ENCODE data around the gene ZNF213. TPM values are rescaled to one million over a fixed set of nuclear protein-coding genes. Genes with fewer than 3 reads are reported as not detected.

ZNF213 gene
- total RNA-seq, 1 experiment from 2014 or later: 12.3 TPM

DNA sequence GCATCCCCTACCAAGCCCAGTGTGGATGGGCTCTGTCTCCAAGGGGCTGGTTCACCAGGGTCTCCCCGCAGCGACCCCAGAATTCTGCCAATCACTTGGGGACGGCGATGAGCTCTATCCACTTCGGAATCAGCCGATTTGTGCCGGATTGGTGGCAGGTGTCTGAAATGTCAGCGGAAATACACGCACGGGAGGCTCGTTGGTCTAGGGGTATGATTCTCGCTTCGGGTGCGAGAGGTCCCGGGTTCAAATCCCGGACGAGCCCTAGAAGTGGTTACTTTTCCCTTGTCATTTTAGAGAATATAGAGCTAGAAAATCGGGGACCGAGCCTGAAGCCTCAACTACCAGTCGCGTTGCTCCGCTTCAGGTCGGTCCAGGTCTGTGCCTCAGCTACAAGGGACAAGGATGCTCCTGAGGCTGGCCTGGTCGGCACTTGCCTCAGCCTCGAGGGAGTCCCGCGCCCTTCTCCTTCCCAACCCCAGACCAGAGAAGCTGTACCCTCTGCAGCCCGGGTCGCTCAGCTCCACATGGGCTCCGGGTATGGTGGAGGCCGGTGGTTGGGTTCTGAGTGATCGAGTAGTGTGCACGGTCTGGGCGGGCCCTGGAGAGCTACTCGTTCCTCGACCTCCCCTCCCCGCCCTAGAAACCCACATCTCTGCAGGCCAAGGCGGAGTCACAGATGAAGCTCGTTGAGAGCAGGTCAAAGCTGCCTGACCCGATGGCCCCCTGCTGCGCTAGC, 37.2 kb downstream of the ZNF213 start:
- Histone ChIP-seq H3K4me3 (ENCODE audit: low read depth in 2 of 2, low read length in 2 of 2) (peak overlapping the region; percentile 35 to 53), H3K9me3 (ENCODE audit: control insufficient read depth, insufficient read depth, low read depth, low read length) (no peaks in the 10 kb centered on the region), H3K27ac (ENCODE audit: low read length) (peak overlapping the region; percentile 53; the same call in 1 of the 2 replicates), H3K36me3 (ENCODE audit: control insufficient read depth, insufficient read depth, low read length) (no peaks in the 10 kb centered on the region), H3K4me1 (ENCODE audit: control insufficient read depth, insufficient read depth, low read length) (peaks cover 25% of the 10 kb centered on the region), H3K27me3 (ENCODE audit: control insufficient read depth, insufficient read depth, low read length) (no peaks in the 10 kb centered on the region)
- ChIA-PET CTCF (interaction anchor here (0.7 to 1.4 kb wide), 6 partner anchors 9 to 114 kb away, joined by 3 to 8 read pairs (median 4); no protein-coding TSS in a partner anchor), POLR2A (interaction anchor here (0.6 to 1.2 kb wide), 2 partner anchors 13 to 37 kb away, joined by 5 to 9 read pairs; partner anchors contain the start of gene ZNF213)
- ATAC-seq: peak; percentile 88
- in situ Hi-C loops (cut with HindIII; ENCODE audit: low pct_unique_long_range_greater_than_20kb, low sequenced_read_pairs): no loop called here
- intact Hi-C loops (cut with micrococcal nuclease; ENCODE audit: unreplicated experiment): no loop called here
- TSS peak; percentile 100 for BruUV-seq (replicated peaks)
- DNase-seq (ENCODE audit: low read depth, low spot score): peak; percentile 93
- TF ChIP-seq, protein P1, sequence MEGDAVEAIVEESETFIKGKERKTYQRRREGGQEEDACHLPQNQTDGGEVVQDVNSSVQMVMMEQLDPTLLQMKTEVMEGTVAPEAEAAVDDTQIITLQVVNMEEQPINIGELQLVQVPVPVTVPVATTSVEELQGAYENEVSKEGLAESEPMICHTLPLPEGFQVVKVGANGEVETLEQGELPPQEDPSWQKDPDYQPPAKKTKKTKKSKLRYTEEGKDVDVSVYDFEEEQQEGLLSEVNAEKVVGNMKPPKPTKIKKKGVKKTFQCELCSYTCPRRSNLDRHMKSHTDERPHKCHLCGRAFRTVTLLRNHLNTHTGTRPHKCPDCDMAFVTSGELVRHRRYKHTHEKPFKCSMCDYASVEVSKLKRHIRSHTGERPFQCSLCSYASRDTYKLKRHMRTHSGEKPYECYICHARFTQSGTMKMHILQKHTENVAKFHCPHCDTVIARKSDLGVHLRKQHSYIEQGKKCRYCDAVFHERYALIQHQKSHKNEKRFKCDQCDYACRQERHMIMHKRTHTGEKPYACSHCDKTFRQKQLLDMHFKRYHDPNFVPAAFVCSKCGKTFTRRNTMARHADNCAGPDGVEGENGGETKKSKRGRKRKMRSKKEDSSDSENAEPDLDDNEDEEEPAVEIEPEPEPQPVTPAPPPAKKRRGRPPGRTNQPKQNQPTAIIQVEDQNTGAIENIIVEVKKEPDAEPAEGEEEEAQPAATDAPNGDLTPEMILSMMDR (IDR thresholded peaks at IDR 0.05): no peak
- peak in 1 of 2 experiments; percentile 36; a peak in 1 of 4 replicates for TF ChIP-seq REST (IDR thresholded peaks at IDR 0.05; ENCODE audit: insufficient read depth in 1 of 2, low read depth in 2 of 2, low read length in 1 of 2)
- peak; percentile 50; the same call in 1 of the 2 replicates for TF ChIP-seq POLR2AphosphoS5 (IDR thresholded peaks at IDR 0.05; ENCODE audit: low read depth, low read length)
- TF ChIP-seq SIN3A (IDR thresholded peaks at IDR 0.05; ENCODE audit: borderline replicate concordance, insufficient read depth, low read depth, low read length): no peak
- TF ChIP-seq TCF7L2 (IDR thresholded peaks at IDR 0.05; ENCODE audit: low read depth, low read length): no peak

- Histone ChIP-seq H3K27ac (ENCODE audit: low read length) (peak overlapping the region; percentile 41), H3K4me1 (ENCODE audit: control insufficient read depth, insufficient read depth, low read length) (peaks cover 25% of the 10 kb centered on the region), H3K9me3 (ENCODE audit: control insufficient read depth, insufficient read depth, low read depth, low read length) (no peaks in the 10 kb centered on the region), H3K36me3 (ENCODE audit: control insufficient read depth, insufficient read depth, low read length) (no peaks in the 10 kb centered on the region), H3K4me3 (ENCODE audit: low read depth in 2 of 2, low read length in 2 of 2) (peak overlapping the region; percentile 11 to 41), H3K27me3 (ENCODE audit: control insufficient read depth, insufficient read depth, low read length) (no peaks in the 10 kb centered on the region)
- ATAC-seq: no peak
- BruUV-seq (replicated peaks): no TSS peak
- intact Hi-C loops (cut with micrococcal nuclease; ENCODE audit: unreplicated experiment) (no loop called here), in situ Hi-C loops (cut with HindIII; ENCODE audit: low pct_unique_long_range_greater_than_20kb, low sequenced_read_pairs) (no loop called here)
- ChIA-PET CTCF (no interaction called here), POLR2A (no interaction called here)
- TF ChIP-seq, protein P1 (IDR thresholded peaks at IDR 0.05): peak; percentile 88
- TF ChIP-seq SIN3A (IDR thresholded peaks at IDR 0.05; ENCODE audit: borderline replicate concordance, insufficient read depth, low read depth, low read length) (no peak), TCF7L2 (IDR thresholded peaks at IDR 0.05; ENCODE audit: low read depth, low read length) (no peak), POLR2AphosphoS5 (IDR thresholded peaks at IDR 0.05; ENCODE audit: low read depth, low read length) (no peak), REST (IDR thresholded peaks at IDR 0.05; ENCODE audit: insufficient read depth in 1 of 2, low read depth in 2 of 2, low read length in 1 of 2) (no peak)
- DNase-seq (ENCODE audit: low read depth, low spot score): no peak
These were observed 39.2 kb downstream of the ZNF213 start for GRCh38 chr16:3173892-3174617.

Measured in Panc1 (cell line).